WTC11 (cell line): ENCODE data around the gene MACROD2. TPM values are rescaled to one million over a fixed set of nuclear protein-coding genes. Genes with fewer than 3 reads are reported as not detected.

Experiments
- ATAC-seq: fragments of 200-7000 bp; cut with Tn5 transposase; 2 replicates; pipeline ENCODE4 v1.10.0; 2021; ENCODE audit warnings: mild to moderate bottlenecking, moderate library complexity
- CTCF ChIA-PET: fragments of 300-600 bp; sonication (Branson Sonifier 250); formaldehyde crosslinking; loops from one replicate; lab custom pipeline; 2021; ENCODE audit warnings: antibody characterized with exemption; lab: Charles Lee
- POLR2A ChIA-PET: fragments of 350-600 bp; sonication (Branson Sonifier 250); formaldehyde crosslinking; loops from one replicate; lab custom pipeline; 2021; ENCODE audit warnings: antibody characterized with exemption; lab: Charles Lee
- DNase-seq: peaks from one replicate; pipeline ENCODE4 v3.0.0; 2021; ENCODE audit warnings: low spot score
- H3K27ac Mint-ChIP-seq: 2 replicates; pipeline ENCODE4 v1.8.0; 2021; ENCODE audit warnings: mixed read lengths
- H3K27me3 Mint-ChIP-seq: 2 replicates; pipeline ENCODE4 v1.8.0; 2021; ENCODE audit warnings: low read depth, mild to moderate bottlenecking, moderate library complexity, mixed read lengths
- H3K36me3 Mint-ChIP-seq: 2 replicates; pipeline ENCODE4 v1.8.0; 2021; ENCODE audit warnings: mixed read lengths
- H3K4me1 Mint-ChIP-seq: 2 replicates; pipeline ENCODE4 v1.8.0; 2022; ENCODE audit warnings: mixed read lengths
- H3K4me3 Mint-ChIP-seq: 2 replicates; pipeline ENCODE4 v1.8.0; 2021; ENCODE audit warnings: mild to moderate bottlenecking, moderate library complexity, mixed read lengths
- H3K9me3 Mint-ChIP-seq: 2 replicates; pipeline ENCODE4 v1.8.0; 2021; ENCODE audit warnings: mixed read lengths
- RORB ChIP-seq: fragments of 250-450 bp; sonication (Bioruptor Pico); IDR thresholded peaks from 2 replicates; pipeline ENCODE4 v1.9.0; 2021; ENCODE audit warnings: mild to moderate bottlenecking
- TEAD1 ChIP-seq: sonication (generic); formaldehyde crosslinking; IDR thresholded peaks from 2 replicates; pipeline ENCODE4 v1.8.0; 2022; ENCODE audit warnings: mild to moderate bottlenecking, missing genetic modification reagents
- TP53 ChIP-seq: sonication (generic); formaldehyde crosslinking; IDR thresholded peaks from 2 replicates; pipeline ENCODE4 v1.8.1; 2023; ENCODE audit warnings: mild to moderate bottlenecking, missing genetic modification reagents
- ZNF121 ChIP-seq: sonication (generic); formaldehyde crosslinking; IDR thresholded peaks from 2 replicates; pipeline ENCODE4 v1.8.0; 2023; ENCODE audit warnings: missing genetic modification reagents
- total RNA-seq: library from RNA; stranded (reverse); gene quantifications from 3 replicates; pipeline ENCODE4 v1.2.3, GENCODE V29; 2021
- TF ChIP-seq, protein P1 (sequence below): sonication (generic); formaldehyde crosslinking; IDR thresholded peaks from 2 replicates; pipeline ENCODE4 v1.8.1; 2022; ENCODE audit warnings: mild to moderate bottlenecking, moderate library complexity, missing genetic modification reagents
- TF ChIP-seq, protein P2 (sequence below): fragments of 250-450 bp; sonication (Bioruptor Pico); IDR thresholded peaks from 2 replicates; pipeline ENCODE4 v1.9.0; 2021; ENCODE audit warnings: mild to moderate bottlenecking, borderline replicate concordance
- TF ChIP-seq, protein P3 (sequence below): sonication (generic); formaldehyde crosslinking; IDR thresholded peaks from 2 replicates; pipeline ENCODE4 v1.8.0; 2023; ENCODE audit warnings: mild to moderate bottlenecking, missing genetic modification reagents
- TF ChIP-seq, protein P4 (sequence below): sonication (generic); formaldehyde crosslinking; IDR thresholded peaks from 2 replicates; pipeline ENCODE4 v1.8.0; 2022; ENCODE audit warnings: mild to moderate bottlenecking, missing genetic modification reagents
- TF ChIP-seq, protein P5 (sequence below): sonication (generic); formaldehyde crosslinking; IDR thresholded peaks from 2 replicates; pipeline ENCODE4 v1.8.0; 2022; ENCODE audit warnings: mild to moderate bottlenecking, missing genetic modification reagents
- TF ChIP-seq, protein P6 (sequence below): fragments of 250-450 bp; sonication (Bioruptor Pico); IDR thresholded peaks from 2 replicates; pipeline ENCODE4 v2.1.2; 2022; ENCODE audit warnings: mild to moderate bottlenecking, moderate library complexity
- TF ChIP-seq, protein P7 (sequence below): fragments of 250-450 bp; sonication (Bioruptor Pico); IDR thresholded peaks from 2 replicates; pipeline ENCODE4 v1.9.0; 2021; ENCODE audit warnings: moderate library complexity, mild to moderate bottlenecking, inconsistent platforms, borderline replicate concordance

The MACROD2 gene
- total RNA-seq, 1 experiment from 2014 or later: 4.1 TPM

DNA sequence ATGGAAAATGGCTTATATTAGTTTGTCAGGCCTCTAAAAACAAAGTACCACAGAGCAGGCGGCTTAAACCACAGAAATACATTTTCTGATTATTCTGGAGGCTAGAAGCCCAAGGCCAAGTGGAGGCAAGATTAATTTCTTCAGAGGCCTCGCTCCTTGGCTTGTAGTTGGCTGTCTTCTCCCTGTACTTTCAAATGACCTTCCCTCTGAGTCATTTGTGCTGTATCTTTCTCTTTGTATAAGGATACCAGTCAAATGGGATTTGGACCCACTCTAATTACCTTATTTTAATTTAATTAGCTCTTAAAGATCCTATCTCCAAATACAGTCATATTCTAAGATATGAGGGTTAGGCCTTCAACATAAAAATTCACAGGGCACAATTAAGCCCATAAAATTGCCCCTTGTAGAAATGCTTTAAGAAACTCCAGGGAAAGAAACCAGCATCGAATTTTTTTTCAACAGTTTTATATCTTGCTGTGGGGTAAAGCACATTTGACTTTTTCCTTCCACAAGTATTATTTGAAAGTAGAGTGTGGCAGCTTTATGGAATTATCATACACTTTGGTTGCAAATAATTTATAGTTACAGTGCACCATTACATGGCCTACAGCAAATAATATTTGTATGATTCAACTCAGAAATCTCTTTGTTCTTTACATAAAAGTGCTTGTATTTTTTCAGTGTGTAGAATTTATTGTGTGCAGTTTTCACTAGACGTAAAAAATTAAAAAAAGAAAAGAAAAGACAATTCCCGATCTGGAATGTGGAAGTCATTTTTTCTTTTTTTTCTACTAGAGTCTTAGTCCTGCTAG lies 1871.8 kb downstream of the MACROD2 start:
- peaks cover 7% of the 10 kb centered on the region; the same call in 1 of the 2 replicates for H3K4me1 Mint-ChIP-seq
- no peak overlapping the region for H3K27ac Mint-ChIP-seq
- DNase-seq (no peak), ATAC-seq (no peak)
- no peak overlapping the region for H3K4me3 Mint-ChIP-seq
- TF ChIP-seq RORB (CRISPR knock-in tag) (no peak), TP53 (no peak), TEAD1 (CRISPR knock-in tag) (no peak)
- TF ChIP-seq, protein P1, sequence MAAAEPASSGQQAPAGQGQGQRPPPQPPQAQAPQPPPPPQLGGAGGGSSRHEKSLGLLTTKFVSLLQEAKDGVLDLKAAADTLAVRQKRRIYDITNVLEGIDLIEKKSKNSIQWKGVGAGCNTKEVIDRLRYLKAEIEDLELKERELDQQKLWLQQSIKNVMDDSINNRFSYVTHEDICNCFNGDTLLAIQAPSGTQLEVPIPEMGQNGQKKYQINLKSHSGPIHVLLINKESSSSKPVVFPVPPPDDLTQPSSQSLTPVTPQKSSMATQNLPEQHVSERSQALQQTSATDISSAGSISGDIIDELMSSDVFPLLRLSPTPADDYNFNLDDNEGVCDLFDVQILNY (CRISPR knock-in tag): no peak
- TF ChIP-seq, protein P2, sequence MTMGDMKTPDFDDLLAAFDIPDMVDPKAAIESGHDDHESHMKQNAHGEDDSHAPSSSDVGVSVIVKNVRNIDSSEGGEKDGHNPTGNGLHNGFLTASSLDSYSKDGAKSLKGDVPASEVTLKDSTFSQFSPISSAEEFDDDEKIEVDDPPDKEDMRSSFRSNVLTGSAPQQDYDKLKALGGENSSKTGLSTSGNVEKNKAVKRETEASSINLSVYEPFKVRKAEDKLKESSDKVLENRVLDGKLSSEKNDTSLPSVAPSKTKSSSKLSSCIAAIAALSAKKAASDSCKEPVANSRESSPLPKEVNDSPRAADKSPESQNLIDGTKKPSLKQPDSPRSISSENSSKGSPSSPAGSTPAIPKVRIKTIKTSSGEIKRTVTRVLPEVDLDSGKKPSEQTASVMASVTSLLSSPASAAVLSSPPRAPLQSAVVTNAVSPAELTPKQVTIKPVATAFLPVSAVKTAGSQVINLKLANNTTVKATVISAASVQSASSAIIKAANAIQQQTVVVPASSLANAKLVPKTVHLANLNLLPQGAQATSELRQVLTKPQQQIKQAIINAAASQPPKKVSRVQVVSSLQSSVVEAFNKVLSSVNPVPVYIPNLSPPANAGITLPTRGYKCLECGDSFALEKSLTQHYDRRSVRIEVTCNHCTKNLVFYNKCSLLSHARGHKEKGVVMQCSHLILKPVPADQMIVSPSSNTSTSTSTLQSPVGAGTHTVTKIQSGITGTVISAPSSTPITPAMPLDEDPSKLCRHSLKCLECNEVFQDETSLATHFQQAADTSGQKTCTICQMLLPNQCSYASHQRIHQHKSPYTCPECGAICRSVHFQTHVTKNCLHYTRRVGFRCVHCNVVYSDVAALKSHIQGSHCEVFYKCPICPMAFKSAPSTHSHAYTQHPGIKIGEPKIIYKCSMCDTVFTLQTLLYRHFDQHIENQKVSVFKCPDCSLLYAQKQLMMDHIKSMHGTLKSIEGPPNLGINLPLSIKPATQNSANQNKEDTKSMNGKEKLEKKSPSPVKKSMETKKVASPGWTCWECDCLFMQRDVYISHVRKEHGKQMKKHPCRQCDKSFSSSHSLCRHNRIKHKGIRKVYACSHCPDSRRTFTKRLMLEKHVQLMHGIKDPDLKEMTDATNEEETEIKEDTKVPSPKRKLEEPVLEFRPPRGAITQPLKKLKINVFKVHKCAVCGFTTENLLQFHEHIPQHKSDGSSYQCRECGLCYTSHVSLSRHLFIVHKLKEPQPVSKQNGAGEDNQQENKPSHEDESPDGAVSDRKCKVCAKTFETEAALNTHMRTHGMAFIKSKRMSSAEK (CRISPR knock-in tag): no peak
- TF ChIP-seq, protein P3, sequence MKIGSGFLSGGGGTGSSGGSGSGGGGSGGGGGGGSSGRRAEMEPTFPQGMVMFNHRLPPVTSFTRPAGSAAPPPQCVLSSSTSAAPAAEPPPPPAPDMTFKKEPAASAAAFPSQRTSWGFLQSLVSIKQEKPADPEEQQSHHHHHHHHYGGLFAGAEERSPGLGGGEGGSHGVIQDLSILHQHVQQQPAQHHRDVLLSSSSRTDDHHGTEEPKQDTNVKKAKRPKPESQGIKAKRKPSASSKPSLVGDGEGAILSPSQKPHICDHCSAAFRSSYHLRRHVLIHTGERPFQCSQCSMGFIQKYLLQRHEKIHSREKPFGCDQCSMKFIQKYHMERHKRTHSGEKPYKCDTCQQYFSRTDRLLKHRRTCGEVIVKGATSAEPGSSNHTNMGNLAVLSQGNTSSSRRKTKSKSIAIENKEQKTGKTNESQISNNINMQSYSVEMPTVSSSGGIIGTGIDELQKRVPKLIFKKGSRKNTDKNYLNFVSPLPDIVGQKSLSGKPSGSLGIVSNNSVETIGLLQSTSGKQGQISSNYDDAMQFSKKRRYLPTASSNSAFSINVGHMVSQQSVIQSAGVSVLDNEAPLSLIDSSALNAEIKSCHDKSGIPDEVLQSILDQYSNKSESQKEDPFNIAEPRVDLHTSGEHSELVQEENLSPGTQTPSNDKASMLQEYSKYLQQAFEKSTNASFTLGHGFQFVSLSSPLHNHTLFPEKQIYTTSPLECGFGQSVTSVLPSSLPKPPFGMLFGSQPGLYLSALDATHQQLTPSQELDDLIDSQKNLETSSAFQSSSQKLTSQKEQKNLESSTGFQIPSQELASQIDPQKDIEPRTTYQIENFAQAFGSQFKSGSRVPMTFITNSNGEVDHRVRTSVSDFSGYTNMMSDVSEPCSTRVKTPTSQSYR (CRISPR knock-in tag): no peak
- TF ChIP-seq, protein P4, sequence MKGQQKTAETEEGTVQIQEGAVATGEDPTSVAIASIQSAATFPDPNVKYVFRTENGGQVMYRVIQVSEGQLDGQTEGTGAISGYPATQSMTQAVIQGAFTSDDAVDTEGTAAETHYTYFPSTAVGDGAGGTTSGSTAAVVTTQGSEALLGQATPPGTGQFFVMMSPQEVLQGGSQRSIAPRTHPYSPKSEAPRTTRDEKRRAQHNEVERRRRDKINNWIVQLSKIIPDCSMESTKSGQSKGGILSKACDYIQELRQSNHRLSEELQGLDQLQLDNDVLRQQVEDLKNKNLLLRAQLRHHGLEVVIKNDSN (CRISPR knock-in tag): no peak
- POLR2A ChIA-PET: no interaction called here
- CTCF ChIA-PET: no interaction called here
- H3K36me3 Mint-ChIP-seq: 0 out of 2 replicates have a peak, but pooled peaks cover 5% of the 10 kb centered on the region
- H3K27me3 Mint-ChIP-seq: no peaks in the 10 kb centered on the region
- peaks cover 7% of the 10 kb centered on the region; the same call in 1 of the 2 replicates for H3K9me3 Mint-ChIP-seq

DNA sequence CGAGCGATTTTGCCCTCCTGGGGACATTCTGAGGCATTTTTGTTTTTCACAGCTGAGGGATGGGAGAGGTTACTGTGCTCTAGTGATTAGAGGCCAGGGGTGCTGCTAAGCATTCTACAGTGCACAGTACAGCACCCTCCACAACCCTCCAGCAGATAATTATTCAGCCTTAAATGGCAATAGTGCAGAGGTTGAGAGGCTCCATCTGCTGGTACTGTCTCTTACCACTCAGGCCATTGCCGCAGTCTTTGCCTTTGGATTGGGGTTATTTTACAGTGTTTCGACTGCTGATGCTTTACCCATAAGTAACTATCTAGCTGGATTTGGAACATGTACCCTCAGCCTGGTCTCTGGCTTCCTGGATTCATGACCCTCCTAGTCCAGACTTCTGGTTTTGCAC lies 1872.6 kb downstream of the MACROD2 start:
- TF ChIP-seq ZNF121: no peak
- TF ChIP-seq, protein P5, sequence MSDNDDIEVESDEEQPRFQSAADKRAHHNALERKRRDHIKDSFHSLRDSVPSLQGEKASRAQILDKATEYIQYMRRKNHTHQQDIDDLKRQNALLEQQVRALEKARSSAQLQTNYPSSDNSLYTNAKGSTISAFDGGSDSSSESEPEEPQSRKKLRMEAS: no peak
- TF ChIP-seq, protein P6, sequence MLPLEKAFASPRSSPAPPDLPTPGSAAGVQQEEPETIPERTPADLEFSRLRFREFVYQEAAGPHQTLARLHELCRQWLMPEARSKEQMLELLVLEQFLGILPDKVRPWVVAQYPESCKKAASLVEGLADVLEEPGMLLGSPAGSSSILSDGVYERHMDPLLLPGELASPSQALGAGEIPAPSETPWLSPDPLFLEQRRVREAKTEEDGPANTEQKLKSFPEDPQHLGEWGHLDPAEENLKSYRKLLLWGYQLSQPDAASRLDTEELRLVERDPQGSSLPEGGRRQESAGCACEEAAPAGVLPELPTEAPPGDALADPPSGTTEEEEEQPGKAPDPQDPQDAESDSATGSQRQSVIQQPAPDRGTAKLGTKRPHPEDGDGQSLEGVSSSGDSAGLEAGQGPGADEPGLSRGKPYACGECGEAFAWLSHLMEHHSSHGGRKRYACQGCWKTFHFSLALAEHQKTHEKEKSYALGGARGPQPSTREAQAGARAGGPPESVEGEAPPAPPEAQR (CRISPR knock-in tag): no peak
- TF ChIP-seq, protein P7, sequence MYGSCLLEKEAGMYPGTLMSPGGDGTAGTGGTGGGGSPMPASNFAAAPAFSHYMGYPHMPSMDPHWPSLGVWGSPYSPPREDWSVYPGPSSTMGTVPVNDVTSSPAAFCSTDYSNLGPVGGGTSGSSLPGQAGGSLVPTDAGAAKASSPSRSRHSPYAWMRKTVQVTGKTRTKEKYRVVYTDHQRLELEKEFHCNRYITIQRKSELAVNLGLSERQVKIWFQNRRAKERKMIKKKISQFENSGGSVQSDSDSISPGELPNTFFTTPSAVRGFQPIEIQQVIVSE (CRISPR knock-in tag): no peak
- TF ChIP-seq, protein P4 (CRISPR knock-in tag): no peak
- DNase-seq: peak; percentile 16
- ChIA-PET CTCF (interaction anchor here (1.1 kb wide), 1 partner anchor 377 kb away, joined by 3 read pairs; no protein-coding TSS in a partner anchor), POLR2A (no interaction called here)
- H3K27ac Mint-ChIP-seq: no peak overlapping the region
- H3K27me3 Mint-ChIP-seq: no peaks in the 10 kb centered on the region
- H3K4me3 Mint-ChIP-seq: no peak overlapping the region
- H3K36me3 Mint-ChIP-seq: 0 out of 2 replicates have a peak, but pooled peaks cover 5% of the 10 kb centered on the region
- peaks cover 7% of the 10 kb centered on the region; the same call in 1 of the 2 replicates for H3K9me3 Mint-ChIP-seq
- peak; percentile 85 for ATAC-seq
- peaks cover 7% of the 10 kb centered on the region; the same call in 1 of the 2 replicates for H3K4me1 Mint-ChIP-seq
